Measurements from ENCODE around the gene ALG9. TPM values are rescaled to one million over a fixed set of nuclear protein-coding genes. Genes with fewer than 3 reads are reported as not detected.

ALG9 gene
- total RNA-seq, 1 donor from 2014 or later = 24.9 TPM

DNA sequence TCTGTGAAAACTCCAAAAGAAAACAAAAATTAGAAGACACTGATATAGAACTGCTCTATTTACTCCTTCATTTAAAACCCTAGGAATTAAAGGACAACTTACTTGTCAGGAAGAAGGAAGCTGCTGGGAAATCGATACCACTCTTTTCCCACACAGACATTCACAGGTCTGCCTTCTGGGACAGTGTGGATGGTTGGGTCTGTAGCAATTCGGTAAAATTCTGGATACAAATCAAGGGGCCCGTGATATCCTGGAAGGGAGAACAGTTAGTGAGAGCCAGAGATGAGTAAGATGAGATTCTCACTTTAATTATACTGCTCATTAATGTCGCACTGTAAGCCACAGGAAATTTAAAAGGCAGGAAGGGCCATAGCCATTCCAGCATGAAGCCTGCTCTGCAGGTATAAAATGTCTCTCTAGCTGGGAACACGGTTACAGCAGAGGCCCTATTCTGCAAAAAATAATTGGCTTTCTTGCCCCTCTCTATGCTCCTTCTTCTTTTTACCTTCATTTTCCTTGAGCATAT, 34.0 kb downstream of the ALG9 start:
- no peak overlapping the region for H3K27ac ChIP-seq (ENCODE audit: low read depth, low read length)
- H3K4me1 Mint-ChIP-seq (ENCODE audit: low read depth, unreplicated experiment) = peaks cover 30% of the 10 kb centered on the region
- H2AFZ ChIP-seq (ENCODE audit: low read depth, low read length) = no peak overlapping the region
- H3K27me3 ChIP-seq (ENCODE audit: insufficient read depth, low read length) = no peaks in the 10 kb centered on the region
- H3K36me3 Mint-ChIP-seq (ENCODE audit: low read depth, unreplicated experiment) = peaks cover 5% of the 10 kb centered on the region
- no peak overlapping the region for H3K4me2 ChIP-seq (ENCODE audit: low read length)
- DNase-seq (ENCODE audit: low read depth) (no peak), FAIRE-seq (no peak)
- no peaks in the 10 kb centered on the region for H3K9me3 Mint-ChIP-seq (ENCODE audit: unreplicated experiment)
- H3K4me1 ChIP-seq (ENCODE audit: insufficient read depth, low read length) = peaks cover 5% of the 10 kb centered on the region
- H3K27me3 Mint-ChIP-seq (ENCODE audit: low read depth, unreplicated experiment) = no peaks in the 10 kb centered on the region
- no peak overlapping the region for H3K4me3 ChIP-seq (ENCODE audit: insufficient read depth, low read depth, low read length)
- no peak overlapping the region for H3K4me3 Mint-ChIP-seq (ENCODE audit: unreplicated experiment)
- H3K36me3 ChIP-seq (ENCODE audit: insufficient read depth, low read length) = peaks cover 10% of the 10 kb centered on the region
- H4K20me1 ChIP-seq (ENCODE audit: insufficient read depth, low read length) = no peaks in the 10 kb centered on the region
- no peak overlapping the region for H3K9ac ChIP-seq (ENCODE audit: low read length)
- no peaks in the 10 kb centered on the region for H3K9me3 ChIP-seq (ENCODE audit: insufficient read depth, low read depth, low read length)
- TF ChIP-seq EZH2 (IDR thresholded peaks at IDR 0.05; ENCODE audit: insufficient read depth, low read length) = no peak
- TF ChIP-seq, protein P1, sequence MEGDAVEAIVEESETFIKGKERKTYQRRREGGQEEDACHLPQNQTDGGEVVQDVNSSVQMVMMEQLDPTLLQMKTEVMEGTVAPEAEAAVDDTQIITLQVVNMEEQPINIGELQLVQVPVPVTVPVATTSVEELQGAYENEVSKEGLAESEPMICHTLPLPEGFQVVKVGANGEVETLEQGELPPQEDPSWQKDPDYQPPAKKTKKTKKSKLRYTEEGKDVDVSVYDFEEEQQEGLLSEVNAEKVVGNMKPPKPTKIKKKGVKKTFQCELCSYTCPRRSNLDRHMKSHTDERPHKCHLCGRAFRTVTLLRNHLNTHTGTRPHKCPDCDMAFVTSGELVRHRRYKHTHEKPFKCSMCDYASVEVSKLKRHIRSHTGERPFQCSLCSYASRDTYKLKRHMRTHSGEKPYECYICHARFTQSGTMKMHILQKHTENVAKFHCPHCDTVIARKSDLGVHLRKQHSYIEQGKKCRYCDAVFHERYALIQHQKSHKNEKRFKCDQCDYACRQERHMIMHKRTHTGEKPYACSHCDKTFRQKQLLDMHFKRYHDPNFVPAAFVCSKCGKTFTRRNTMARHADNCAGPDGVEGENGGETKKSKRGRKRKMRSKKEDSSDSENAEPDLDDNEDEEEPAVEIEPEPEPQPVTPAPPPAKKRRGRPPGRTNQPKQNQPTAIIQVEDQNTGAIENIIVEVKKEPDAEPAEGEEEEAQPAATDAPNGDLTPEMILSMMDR (IDR thresholded peaks at IDR 0.05; ENCODE audit: insufficient read depth, low read depth, low read length) = no peak
- no peak overlapping the region for H3K27ac Mint-ChIP-seq (ENCODE audit: unreplicated experiment)
- H3K79me2 ChIP-seq (ENCODE audit: insufficient read depth, low read length) = no peaks in the 10 kb centered on the region

DNA sequence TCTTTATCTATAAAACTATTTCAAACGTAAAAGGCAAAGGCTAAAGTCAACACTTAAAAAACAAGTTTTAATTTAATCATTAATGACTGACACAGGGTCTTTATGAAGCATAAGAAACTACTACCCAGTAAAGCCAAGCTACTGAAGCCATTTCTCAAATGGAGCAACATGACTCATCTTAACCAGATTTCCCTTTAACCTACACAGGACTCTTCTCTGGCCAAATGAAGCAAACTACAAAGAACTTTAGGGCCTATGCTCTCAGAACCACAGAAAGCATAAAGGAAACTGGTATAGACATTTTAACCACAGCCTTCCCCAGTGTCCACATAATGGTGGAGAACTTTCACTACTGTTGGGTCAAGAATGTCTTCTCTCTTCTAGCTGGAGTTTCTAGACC, 34.7 kb downstream of the ALG9 start:
- H3K9me3 ChIP-seq (ENCODE audit: insufficient read depth, low read depth, low read length) = no peaks in the 10 kb centered on the region
- no peaks in the 10 kb centered on the region for H4K20me1 ChIP-seq (ENCODE audit: insufficient read depth, low read length)
- H3K27me3 Mint-ChIP-seq (ENCODE audit: low read depth, unreplicated experiment) = no peaks in the 10 kb centered on the region
- H3K4me1 Mint-ChIP-seq (ENCODE audit: low read depth, unreplicated experiment) = peaks cover 30% of the 10 kb centered on the region
- no peak overlapping the region for H3K4me2 ChIP-seq (ENCODE audit: low read length)
- no peak overlapping the region for H3K27ac ChIP-seq (ENCODE audit: low read depth, low read length)
- TF ChIP-seq, protein P1 (IDR thresholded peaks at IDR 0.05; ENCODE audit: insufficient read depth, low read depth, low read length) = no peak
- no peak for TF ChIP-seq EZH2 (IDR thresholded peaks at IDR 0.05; ENCODE audit: insufficient read depth, low read length)
- no peak overlapping the region for H3K27ac Mint-ChIP-seq (ENCODE audit: unreplicated experiment)
- H3K27me3 ChIP-seq (ENCODE audit: insufficient read depth, low read length) = no peaks in the 10 kb centered on the region
- H3K4me3 ChIP-seq (ENCODE audit: insufficient read depth, low read depth, low read length) = no peak overlapping the region
- H3K4me3 Mint-ChIP-seq (ENCODE audit: unreplicated experiment) = no peak overlapping the region
- H2AFZ ChIP-seq (ENCODE audit: low read depth, low read length) = no peak overlapping the region
- no peaks in the 10 kb centered on the region for H3K9me3 Mint-ChIP-seq (ENCODE audit: unreplicated experiment)
- DNase-seq (ENCODE audit: low read depth) (peak; percentile 37), FAIRE-seq (no peak)
- no peaks in the 10 kb centered on the region for H3K79me2 ChIP-seq (ENCODE audit: insufficient read depth, low read length)
- peaks cover 5% of the 10 kb centered on the region for H3K4me1 ChIP-seq (ENCODE audit: insufficient read depth, low read length)
- H3K9ac ChIP-seq (ENCODE audit: low read length) = no peak overlapping the region
- H3K36me3 Mint-ChIP-seq (ENCODE audit: low read depth, unreplicated experiment) = peaks cover 5% of the 10 kb centered on the region
- H3K36me3 ChIP-seq (ENCODE audit: insufficient read depth, low read length) = peaks cover 10% of the 10 kb centered on the region

DNA sequence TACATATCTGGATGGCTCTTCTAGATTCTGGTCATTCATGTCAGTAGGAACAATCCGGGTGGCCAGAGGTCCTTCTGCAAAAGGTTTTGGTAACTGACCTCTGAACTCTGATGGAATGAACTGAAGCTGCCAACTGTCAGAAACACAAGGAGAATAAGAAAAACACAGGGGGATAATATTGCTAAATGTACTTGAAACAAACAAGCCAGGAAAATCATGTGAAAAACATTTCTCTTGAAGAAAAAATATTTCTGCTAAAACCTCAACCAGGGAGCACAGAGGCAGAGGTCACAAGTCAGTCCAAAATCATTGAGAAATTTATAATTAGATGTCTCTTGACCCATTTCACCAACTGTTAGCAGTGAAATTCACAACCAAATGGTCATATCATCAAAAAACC, 35.2 kb downstream of the ALG9 start:
- H3K9me3 ChIP-seq (ENCODE audit: insufficient read depth, low read depth, low read length) = no peaks in the 10 kb centered on the region
- no peaks in the 10 kb centered on the region for H3K27me3 Mint-ChIP-seq (ENCODE audit: low read depth, unreplicated experiment)
- peaks cover 10% of the 10 kb centered on the region for H3K36me3 ChIP-seq (ENCODE audit: insufficient read depth, low read length)
- H4K20me1 ChIP-seq (ENCODE audit: insufficient read depth, low read length) = no peaks in the 10 kb centered on the region
- no peak overlapping the region for H2AFZ ChIP-seq (ENCODE audit: low read depth, low read length)
- H3K4me1 Mint-ChIP-seq (ENCODE audit: low read depth, unreplicated experiment) = peaks cover 28% of the 10 kb centered on the region
- H3K79me2 ChIP-seq (ENCODE audit: insufficient read depth, low read length) = no peaks in the 10 kb centered on the region
- DNase-seq (ENCODE audit: low read depth) (no peak), FAIRE-seq (no peak)
- no peaks in the 10 kb centered on the region for H3K27me3 ChIP-seq (ENCODE audit: insufficient read depth, low read length)
- H3K27ac Mint-ChIP-seq (ENCODE audit: unreplicated experiment) = no peak overlapping the region
- H3K27ac ChIP-seq (ENCODE audit: low read depth, low read length) = no peak overlapping the region
- H3K4me3 Mint-ChIP-seq (ENCODE audit: unreplicated experiment) = no peak overlapping the region
- no peak overlapping the region for H3K4me3 ChIP-seq (ENCODE audit: insufficient read depth, low read depth, low read length)
- H3K9ac ChIP-seq (ENCODE audit: low read length) = no peak overlapping the region
- H3K4me2 ChIP-seq (ENCODE audit: low read length) = no peak overlapping the region
- TF ChIP-seq, protein P1 (IDR thresholded peaks at IDR 0.05; ENCODE audit: insufficient read depth, low read depth, low read length) = no peak
- TF ChIP-seq EZH2 (IDR thresholded peaks at IDR 0.05; ENCODE audit: insufficient read depth, low read length) = no peak
- H3K4me1 ChIP-seq (ENCODE audit: insufficient read depth, low read length) = peaks cover 5% of the 10 kb centered on the region
- H3K9me3 Mint-ChIP-seq (ENCODE audit: unreplicated experiment) = no peaks in the 10 kb centered on the region
- peaks cover 5% of the 10 kb centered on the region for H3K36me3 Mint-ChIP-seq (ENCODE audit: low read depth, unreplicated experiment)
